H1 (cell line): ENCODE measurements around the gene EEF1G.

Experiments used
- BCL11A ChIP-seq, 2 experiments: IDR thresholded peaks; one replicate each; pipeline ENCODE4 v1.6.1; 2011; ENCODE audit warnings: low read depth in 2 of 2, low read length in 2 of 2, mild to moderate bottlenecking in 2 of 2
- CTCF ChIP-seq, 3 experiments: IDR thresholded peaks; 1 replicate in 2 of 3; 2 replicates in 1 of 3; pipeline versions ENCODE4 v1.5.1 to v1.6.1; 2011; ENCODE audit warnings: low read length in 3 of 3, mild to moderate bottlenecking in 3 of 3, inconsistent platforms in 2 of 3, low read depth in 1 of 3, moderate library complexity in 1 of 3; ENCODE audit not compliant: insufficient read depth in 1 of 3; ENCODE audit errors: control extremely low read depth in 1 of 3
- EP300 ChIP-seq, 2 experiments: IDR thresholded peaks; 1 replicate in 1 of 2; 2 replicates in 1 of 2; pipeline ENCODE4 v1.6.1; 2011 to 2012; ENCODE audit warnings: low read depth in 2 of 2, low read length in 2 of 2, mild to moderate bottlenecking in 2 of 2, borderline replicate concordance in 1 of 2, inconsistent platforms in 1 of 2, moderate library complexity in 1 of 2
- HDAC6 ChIP-seq: IDR thresholded peaks from one replicate; pipeline ENCODE4 v1.7.1; 2012; ENCODE audit warnings: low read depth, mild to moderate bottlenecking, inconsistent platforms, low read length, moderate library complexity
- KDM1A ChIP-seq: fragments of 200-600, 300-600 bp; sonication (generic); IDR thresholded peaks from 2 replicates; pipeline ENCODE4 v1.7.1; 2016; ENCODE audit warnings: mild to moderate bottlenecking, low read length, borderline replicate concordance
- MAX ChIP-seq: IDR thresholded peaks from 2 replicates; pipeline ENCODE4 v1.6.1; 2012; ENCODE audit warnings: inconsistent platforms
- POLR2A ChIP-seq, 2 experiments: IDR thresholded peaks; 1 replicate in 1 of 2; 2 replicates in 1 of 2; pipeline ENCODE4 v1.6.1; 2011; ENCODE audit warnings: low read depth in 2 of 2, low read length in 2 of 2, mild to moderate bottlenecking in 2 of 2; ENCODE audit errors: control extremely low read depth in 1 of 2
- SP1 ChIP-seq: IDR thresholded peaks from 2 replicates; pipeline ENCODE4 v1.6.1; 2011; ENCODE audit warnings: low read depth, low read length
- SRF ChIP-seq: IDR thresholded peaks from 2 replicates; pipeline ENCODE4 v1.6.1; 2011; ENCODE audit warnings: mild to moderate bottlenecking, low read depth, low read length, moderate library complexity
- TAF1 ChIP-seq: IDR thresholded peaks from 2 replicates; pipeline ENCODE4 v1.6.1; 2011; ENCODE audit warnings: mild to moderate bottlenecking, low read depth, low read length
- TEAD4 ChIP-seq: IDR thresholded peaks from 2 replicates; pipeline ENCODE4 v1.6.1; 2012; ENCODE audit warnings: low read depth, low read length, inconsistent platforms, mixed read lengths

GRCh38 chr11:62565100-62565802 lies 8.4 kb downstream of the EEF1G start:
- TF ChIP-seq HDAC6, result no peak
- TF ChIP-seq POLR2A (IDR thresholded peaks at IDR 0.05; ENCODE audit: control extremely low read depth in 1 of 2, low read depth in 2 of 2, low read length in 2 of 2), result no peak
- TF ChIP-seq TEAD4, result no peak
- TF ChIP-seq CTCF (IDR thresholded peaks at IDR 0.05; ENCODE audit: control extremely low read depth in 1 of 3, insufficient read depth in 1 of 3, low read depth in 1 of 3, low read length in 3 of 3), result no peak
- no peak for TF ChIP-seq EP300 (IDR thresholded peaks at IDR 0.05; ENCODE audit: borderline replicate concordance in 1 of 2, low read depth in 2 of 2, low read length in 2 of 2)
- no peak for TF ChIP-seq TAF1
- TF ChIP-seq BCL11A (IDR thresholded peaks at IDR 0.05; ENCODE audit: low read depth in 2 of 2, low read length in 2 of 2), result no peak
- no peak for TF ChIP-seq SRF
- TF ChIP-seq MAX, result no peak
- no peak for TF ChIP-seq KDM1A
- TF ChIP-seq SP1, result no peak
